NCI-H2196 treated with DMSO at 0.1 percent for 48 hours (cell line): Measurements from ENCODE around the gene DENND5B.
"Not testable (repeated sequence)": the region's sequence is repeated elsewhere in the genome, so short reads cannot be mapped to it uniquely, and the experiment has no call there.

Experiments used
- DNase-seq: peaks from one replicate; lab custom pipeline; 2025; ENCODE audit not compliant: unreplicated experiment; lab: John Stamatoyannopoulos, UW

The DENND5B gene

DNA sequence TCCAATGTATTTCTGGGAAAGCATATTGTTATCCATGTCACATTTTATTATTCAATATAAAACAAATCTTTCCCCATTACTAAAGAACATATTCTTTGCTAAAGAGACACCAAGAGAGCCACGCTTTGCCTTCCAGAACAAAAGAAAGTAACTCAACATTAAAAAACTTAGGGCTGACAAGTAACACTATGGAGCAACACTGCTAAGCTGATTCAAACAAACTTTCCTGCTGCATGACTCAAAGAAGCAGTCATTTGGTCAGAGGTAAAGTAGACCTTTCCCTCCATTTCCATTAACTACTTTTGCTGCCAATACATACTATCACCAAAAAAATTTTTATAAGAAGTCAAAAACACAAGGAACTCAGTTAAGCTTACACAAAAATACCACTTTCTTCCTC is 83.0 kb downstream of the DENND5B start:
- no peak for DNase-seq

- DNase-seq = no peak
Observed at GRCh38 chr12:31506515-31507306, 84.2 kb downstream of the DENND5B start.

- no peak for DNase-seq
Observed at GRCh38 chr12:31504625-31505222, 86.2 kb downstream of the DENND5B start.

DNA sequence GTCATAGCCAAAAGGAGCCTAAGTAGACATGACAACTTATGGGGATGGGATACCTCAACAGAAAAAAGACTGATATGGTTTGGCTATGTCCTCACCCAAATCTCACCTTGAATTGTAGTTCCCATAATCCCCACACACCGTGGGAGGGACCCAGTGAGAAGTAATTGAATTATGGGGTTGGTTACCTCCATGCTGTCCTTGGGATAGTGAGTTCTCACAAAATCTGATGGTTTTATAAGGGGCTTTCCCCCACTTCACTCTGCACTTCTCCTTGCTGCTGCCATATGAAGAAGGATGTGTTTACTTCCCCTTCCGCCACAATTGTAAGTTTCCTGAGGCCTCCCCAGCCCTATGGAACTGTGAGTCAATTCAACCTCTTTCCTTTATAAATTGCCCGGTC is 89.9 kb downstream of the DENND5B start:
- DNase-seq = not testable (repeated sequence)

DNA sequence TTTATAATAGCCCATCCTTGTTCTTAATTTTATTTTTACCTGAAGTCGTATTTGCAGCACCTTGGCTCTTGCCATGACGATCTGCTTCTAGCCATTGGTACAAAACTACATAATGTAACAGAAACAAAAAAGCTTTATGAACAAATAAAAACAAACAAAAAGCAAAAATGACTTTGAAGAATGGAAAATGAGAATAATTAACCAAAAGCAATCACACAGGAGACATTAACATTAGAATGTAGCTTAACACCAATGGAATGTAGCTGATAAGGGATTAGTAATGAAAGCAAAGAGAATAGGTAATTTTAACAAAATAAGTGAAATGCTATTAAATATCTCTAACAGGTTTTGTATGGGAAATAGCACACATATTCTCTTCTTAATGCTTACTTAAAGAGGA is 91.4 kb downstream of the DENND5B start:
- no peak for DNase-seq

- DNase-seq = no peak
Observed at GRCh38 chr12:31498424-31498823, 92.5 kb downstream of the DENND5B start.

- no peak for DNase-seq
Observed at GRCh38 chr12:31496257-31496656, 94.7 kb downstream of the DENND5B start.

- DNase-seq = no peak
Observed at GRCh38 chr12:31494455-31494854, 96.5 kb downstream of the DENND5B start.

DNA sequence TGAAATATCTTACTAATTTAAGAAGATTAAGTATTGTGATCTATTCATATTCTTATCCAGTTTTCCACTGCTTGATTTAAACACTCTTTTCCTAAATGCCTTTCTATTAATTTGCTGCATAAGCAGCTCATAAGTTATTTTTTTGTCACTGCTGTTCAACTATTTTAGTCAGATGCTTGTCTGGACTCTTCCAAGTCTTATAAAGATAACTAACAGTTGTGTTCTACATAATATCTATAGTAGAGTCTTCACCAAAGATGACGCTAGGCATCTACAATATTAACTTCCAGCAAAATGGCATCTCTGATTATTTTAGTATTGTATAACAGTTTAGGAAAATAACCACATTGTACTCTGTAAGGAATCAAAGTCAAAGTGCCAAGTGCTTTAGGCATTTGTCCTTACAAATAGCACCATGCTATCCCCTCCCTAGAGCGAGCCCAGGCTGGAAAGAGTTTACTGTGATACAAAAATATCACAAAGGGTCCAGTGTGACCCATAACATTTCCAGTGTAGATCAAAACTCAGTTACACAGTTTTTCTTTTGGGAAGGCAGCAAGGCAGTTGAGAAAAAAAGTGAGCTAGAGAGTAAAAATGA is 98.2 kb downstream of the DENND5B start:
- DNase-seq = no peak

GRCh38 chr12:31491841-31492598 is 98.9 kb downstream of the DENND5B start:
- no peak for DNase-seq

DNA sequence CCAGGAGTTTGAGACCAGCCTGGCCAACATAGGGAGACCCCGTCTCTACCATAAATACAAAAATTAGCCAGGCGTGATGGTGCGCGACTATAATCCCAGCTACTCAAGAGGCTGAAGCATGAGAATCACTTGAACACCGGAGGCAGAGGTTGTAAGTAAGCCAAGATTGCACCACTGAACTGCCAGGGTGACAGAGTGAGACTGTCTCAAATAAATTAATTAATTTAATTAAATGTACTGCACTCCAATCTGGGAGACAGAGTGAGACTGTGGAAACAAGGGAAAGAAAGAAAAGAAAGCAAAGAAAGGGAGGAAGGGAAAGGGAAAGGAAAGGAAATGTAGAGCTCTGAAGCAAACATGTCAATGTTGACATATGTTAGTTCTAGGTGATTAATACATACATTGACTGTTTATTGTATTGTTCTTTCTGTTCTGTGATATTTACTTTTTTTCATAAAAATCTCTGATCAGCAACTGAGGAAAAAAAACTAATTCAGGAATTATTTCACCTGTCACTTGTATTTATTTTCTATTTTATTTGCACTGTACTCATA is 99.6 kb downstream of the DENND5B start:
- DNase-seq = no peak

- no peak for DNase-seq
Observed at GRCh38 chr12:31488737-31489338, 102.1 kb downstream of the DENND5B start.

DNA sequence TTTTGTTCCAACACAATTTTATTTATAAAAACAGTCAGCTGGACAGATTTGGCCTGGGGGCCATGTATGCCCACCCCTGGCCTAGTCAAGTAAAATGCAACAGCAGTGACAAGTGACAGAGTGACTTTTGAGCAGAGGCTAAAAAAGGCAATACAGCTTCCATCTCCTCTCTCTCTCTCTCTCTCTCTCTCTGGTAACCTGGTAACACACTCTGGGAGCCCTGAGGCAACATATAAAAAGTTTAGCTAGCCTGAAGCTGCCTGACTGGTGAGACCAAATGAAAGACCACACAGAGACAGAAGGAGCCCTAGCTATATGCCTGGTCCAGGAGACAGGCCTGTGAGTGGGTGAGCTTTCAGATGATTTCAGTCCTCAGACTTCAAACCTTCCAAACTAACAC is 105.4 kb downstream of the DENND5B start:
- no peak for DNase-seq

- DNase-seq = no peak
Observed at GRCh38 chr12:31482816-31483215, 108.1 kb downstream of the DENND5B start.

DNA sequence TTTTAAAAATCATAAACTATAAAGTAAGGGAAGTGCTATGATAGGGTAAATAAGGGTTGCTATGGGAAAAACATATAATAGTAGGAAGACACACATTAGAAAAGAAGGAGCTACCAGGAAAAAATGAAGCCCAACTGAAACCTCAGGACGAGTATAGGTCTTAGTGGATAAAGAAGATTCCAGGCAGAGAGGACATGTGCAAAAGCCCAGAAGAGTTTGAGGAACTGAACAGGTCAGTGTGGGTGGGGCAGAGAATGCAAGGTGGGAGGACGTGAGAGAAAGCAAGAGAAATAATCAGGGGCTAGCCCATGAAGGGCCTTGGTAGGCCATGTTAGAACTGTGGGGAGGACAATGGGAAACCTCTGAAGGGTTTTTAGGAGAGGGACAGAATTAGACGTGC is 109.5 kb downstream of the DENND5B start:
- DNase-seq = no peak

DNA sequence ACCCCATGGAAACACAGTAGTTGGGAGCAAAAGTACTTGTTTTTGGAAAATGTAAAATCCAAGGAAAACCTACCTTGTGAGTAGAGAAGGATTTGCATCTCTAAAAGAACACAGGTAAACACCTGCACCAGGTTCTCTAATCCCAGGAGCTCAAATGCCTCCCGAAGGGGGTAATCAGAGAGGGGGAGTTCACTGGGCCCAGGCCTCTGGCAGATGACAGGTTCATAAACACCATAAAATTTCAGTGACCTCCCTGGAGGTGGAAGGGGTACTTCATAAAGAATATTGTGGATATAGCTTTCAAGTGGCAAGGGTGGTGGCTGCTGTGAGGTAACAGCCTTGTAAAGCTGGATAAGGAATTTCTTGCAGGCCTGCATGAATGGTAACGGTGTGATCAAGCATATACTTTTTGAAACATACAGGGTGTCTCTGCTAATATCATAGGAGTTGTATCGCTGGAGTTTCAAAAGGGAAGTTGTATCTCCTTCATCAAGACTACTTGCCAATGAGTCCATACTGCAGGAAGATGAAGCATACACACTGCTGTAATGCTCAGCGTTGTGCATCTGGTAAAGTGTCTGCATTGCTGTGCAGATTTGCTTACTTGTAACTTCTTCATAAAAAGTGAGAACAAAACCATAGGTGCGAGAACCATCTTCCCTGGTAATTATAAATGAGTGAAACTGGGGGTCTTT is 111.3 kb downstream of the DENND5B start:
- DNase-seq = no peak

DNA sequence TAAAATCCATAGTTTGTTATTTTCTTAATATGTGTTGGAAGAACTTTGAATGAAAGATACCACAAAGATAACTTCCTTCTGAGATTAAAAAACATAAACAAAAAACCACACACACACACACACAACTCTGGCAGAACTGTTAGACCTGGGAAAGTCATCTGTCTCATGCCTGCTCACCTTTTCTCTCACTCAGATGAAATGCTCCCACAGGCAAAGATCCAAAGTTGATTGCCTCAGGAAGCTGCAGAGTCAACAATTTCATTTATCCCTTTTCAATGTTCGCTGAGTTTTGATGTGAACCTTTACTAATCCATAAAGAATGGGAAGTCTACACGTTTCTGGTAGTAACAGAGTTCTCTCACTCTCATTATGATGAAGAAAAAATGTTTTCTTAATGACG is 112.0 kb downstream of the DENND5B start:
- no peak for DNase-seq

- no peak for DNase-seq
Observed at GRCh38 chr12:31478425-31478824, 112.5 kb downstream of the DENND5B start.

- no peak for DNase-seq
Observed at GRCh38 chr12:31477687-31478086, 113.2 kb downstream of the DENND5B start.

- DNase-seq = no peak
Observed at GRCh38 chr12:31476437-31476836, 114.5 kb downstream of the DENND5B start.
